ENCODE results near the gene ROPN1B.
"Not testable (repeated sequence)": the region's sequence is repeated elsewhere in the genome, so short reads cannot be mapped to it uniquely, and the experiment has no call there.

Gene ROPN1B

GRCh38 chr3:125968701-125969592 lies at the start of gene ROPN1B:
ROPN1B (plus strand) TSS chr3:125969178; CDS start chr3:125972055, 2,877 bp downstream.
- not testable (repeated sequence) for H3K9me3 ChIP-seq (ENCODE audit: control insufficient read depth, insufficient read depth, low read length); H3K9ac ChIP-seq (ENCODE audit: low read depth, low read length); H3K36me3 ChIP-seq (ENCODE audit: control insufficient read depth, insufficient read depth, low read length); H3K4me1 ChIP-seq (ENCODE audit: control insufficient read depth, insufficient read depth, low read length); H3K4me3 ChIP-seq (ENCODE audit: low read depth, low read length)
- H3K27me3 ChIP-seq (ENCODE audit: control insufficient read depth, insufficient read depth, low read length) = peaks cover 54% of the 10 kb centered on the region

DNA sequence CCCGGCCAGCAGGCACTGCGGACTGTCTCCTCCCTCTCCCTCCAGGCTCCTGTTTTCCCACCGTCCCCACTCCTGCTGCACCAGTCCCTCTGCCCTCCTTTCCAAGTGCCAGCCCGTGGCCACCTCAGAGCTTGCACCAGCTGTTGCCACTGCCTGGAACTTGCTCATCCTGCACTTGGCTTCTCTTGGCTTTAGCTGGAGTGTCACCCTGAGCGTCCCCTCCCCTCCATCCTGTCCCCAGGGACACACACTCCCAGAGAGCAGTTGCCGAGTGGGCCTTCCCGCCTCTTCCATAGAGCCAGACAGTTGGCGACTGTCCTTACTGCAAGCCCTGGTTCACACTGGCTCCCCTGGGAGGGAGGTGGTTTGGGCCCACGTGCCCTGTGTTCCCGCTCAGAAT lies 48.8 kb upstream of the ROPN1B start:
- H3K4me1 ChIP-seq (ENCODE audit: control insufficient read depth, insufficient read depth, low read length); H3K4me3 ChIP-seq (ENCODE audit: low read depth, low read length); H3K9ac ChIP-seq (ENCODE audit: low read depth, low read length); H3K9me3 ChIP-seq (ENCODE audit: control insufficient read depth, insufficient read depth, low read length); H3K27me3 ChIP-seq (ENCODE audit: control insufficient read depth, insufficient read depth, low read length); H3K36me3 ChIP-seq (ENCODE audit: control insufficient read depth, insufficient read depth, low read length): not testable (repeated sequence)

DNA sequence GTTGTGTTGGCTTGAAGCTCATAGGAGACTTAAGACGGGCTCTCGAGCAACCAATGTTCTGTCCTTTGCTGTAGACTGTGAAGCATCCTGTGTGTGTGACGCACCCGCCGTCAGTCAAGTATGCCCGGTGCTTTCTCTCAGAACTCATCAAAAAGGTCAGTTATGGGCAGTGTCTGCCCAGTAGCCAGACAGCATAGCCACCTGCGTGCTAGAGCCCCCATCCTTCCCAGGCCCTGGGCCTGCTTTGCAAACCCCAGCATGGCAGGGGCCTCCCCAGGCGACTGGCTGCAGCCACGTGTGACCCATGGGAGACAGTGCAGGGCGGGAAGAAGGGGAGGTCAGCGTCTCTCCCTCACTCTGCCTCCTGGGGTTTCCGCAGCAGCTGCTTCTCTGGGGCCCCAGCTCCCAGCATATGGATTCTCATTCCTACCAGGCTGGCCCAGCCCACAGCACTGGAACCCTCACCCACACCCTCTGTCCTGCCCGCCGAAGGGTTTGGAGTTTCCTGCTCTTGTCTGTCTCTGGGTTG lies 48.2 kb upstream of the ROPN1B start:
- H3K36me3 ChIP-seq (ENCODE audit: control insufficient read depth, insufficient read depth, low read length); H3K4me1 ChIP-seq (ENCODE audit: control insufficient read depth, insufficient read depth, low read length); H3K9ac ChIP-seq (ENCODE audit: low read depth, low read length); H3K9me3 ChIP-seq (ENCODE audit: control insufficient read depth, insufficient read depth, low read length); H3K4me3 ChIP-seq (ENCODE audit: low read depth, low read length); H3K27me3 ChIP-seq (ENCODE audit: control insufficient read depth, insufficient read depth, low read length): not testable (repeated sequence)

DNA sequence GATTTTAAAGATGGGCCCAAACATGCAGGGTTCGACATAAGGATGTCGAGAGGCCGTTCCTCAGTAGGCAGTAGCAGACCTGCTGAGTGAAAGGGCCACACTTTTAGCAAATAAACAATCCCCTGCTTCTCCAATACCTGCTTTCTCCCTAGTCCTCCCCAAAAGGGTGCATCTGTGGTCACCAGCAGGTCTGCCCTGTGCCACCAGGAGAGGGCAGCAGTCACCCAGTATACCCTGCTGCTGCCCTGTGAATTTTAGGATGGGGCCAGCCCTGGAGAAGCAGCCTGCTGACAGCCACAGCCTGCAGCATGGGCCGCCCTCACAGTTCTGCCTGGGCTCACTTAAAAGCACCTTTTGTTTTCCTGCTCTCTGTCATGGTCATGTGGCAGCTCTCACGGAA lies 47.3 kb upstream of the ROPN1B start:
- H3K36me3 ChIP-seq (ENCODE audit: control insufficient read depth, insufficient read depth, low read length); H3K9ac ChIP-seq (ENCODE audit: low read depth, low read length); H3K4me3 ChIP-seq (ENCODE audit: low read depth, low read length); H3K9me3 ChIP-seq (ENCODE audit: control insufficient read depth, insufficient read depth, low read length); H3K27me3 ChIP-seq (ENCODE audit: control insufficient read depth, insufficient read depth, low read length); H3K4me1 ChIP-seq (ENCODE audit: control insufficient read depth, insufficient read depth, low read length): not testable (repeated sequence)

DNA sequence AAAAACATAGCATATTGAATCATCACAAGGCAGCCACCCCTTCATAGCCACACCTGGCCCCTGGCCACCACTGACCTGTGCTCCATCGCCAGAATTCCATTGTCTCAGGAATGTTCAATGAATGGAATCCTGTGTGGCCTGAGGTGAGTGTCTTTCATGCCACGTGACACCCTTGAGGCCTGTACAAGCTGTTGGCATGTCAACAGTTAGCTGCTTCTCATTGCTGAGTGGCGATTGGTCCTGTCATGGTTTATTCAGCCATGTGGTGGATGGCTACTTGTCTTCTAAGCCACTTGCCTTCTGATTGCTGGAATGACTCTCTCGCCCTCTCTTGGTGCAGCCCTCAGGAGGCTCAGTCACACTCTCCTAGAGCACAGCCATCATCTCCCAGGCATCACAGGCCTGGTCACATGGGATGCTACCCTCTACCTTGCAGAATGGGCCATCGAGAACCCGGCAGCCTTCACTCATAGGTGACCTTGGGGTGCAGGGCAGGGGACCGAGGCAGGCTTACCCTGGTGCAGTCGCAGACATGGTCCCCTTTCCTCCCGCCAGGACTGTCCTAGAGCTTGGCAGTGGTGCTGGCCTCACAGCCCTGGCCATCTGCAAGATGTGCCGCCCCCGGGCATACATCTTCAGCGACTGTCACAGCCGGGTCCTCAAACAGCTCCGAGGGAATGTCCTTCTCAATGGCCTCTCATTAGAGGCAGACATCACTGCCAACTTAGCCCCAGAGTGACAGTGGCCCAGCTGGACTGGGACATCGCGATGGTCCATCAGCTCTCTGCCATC lies 45.5 kb upstream of the ROPN1B start:
- H3K4me1 ChIP-seq (ENCODE audit: control insufficient read depth, insufficient read depth, low read length); H3K36me3 ChIP-seq (ENCODE audit: control insufficient read depth, insufficient read depth, low read length); H3K9ac ChIP-seq (ENCODE audit: low read depth, low read length); H3K4me3 ChIP-seq (ENCODE audit: low read depth, low read length); H3K9me3 ChIP-seq (ENCODE audit: control insufficient read depth, insufficient read depth, low read length); H3K27me3 ChIP-seq (ENCODE audit: control insufficient read depth, insufficient read depth, low read length): not testable (repeated sequence)

GRCh38 chr3:125924276-125924675 lies 44.7 kb upstream of the ROPN1B start:
- not testable (repeated sequence) for H3K36me3 ChIP-seq (ENCODE audit: control insufficient read depth, insufficient read depth, low read length); H3K4me3 ChIP-seq (ENCODE audit: low read depth, low read length); H3K4me1 ChIP-seq (ENCODE audit: control insufficient read depth, insufficient read depth, low read length); H3K9me3 ChIP-seq (ENCODE audit: control insufficient read depth, insufficient read depth, low read length); H3K9ac ChIP-seq (ENCODE audit: low read depth, low read length); H3K27me3 ChIP-seq (ENCODE audit: control insufficient read depth, insufficient read depth, low read length)

- not testable (repeated sequence) for H3K27me3 ChIP-seq (ENCODE audit: control insufficient read depth, insufficient read depth, low read length); H3K4me3 ChIP-seq (ENCODE audit: low read depth, low read length); H3K36me3 ChIP-seq (ENCODE audit: control insufficient read depth, insufficient read depth, low read length); H3K9ac ChIP-seq (ENCODE audit: low read depth, low read length); H3K9me3 ChIP-seq (ENCODE audit: control insufficient read depth, insufficient read depth, low read length); H3K4me1 ChIP-seq (ENCODE audit: control insufficient read depth, insufficient read depth, low read length)
These were observed 43.3 kb upstream of the ROPN1B start for GRCh38 chr3:125925727-125926126.

DNA sequence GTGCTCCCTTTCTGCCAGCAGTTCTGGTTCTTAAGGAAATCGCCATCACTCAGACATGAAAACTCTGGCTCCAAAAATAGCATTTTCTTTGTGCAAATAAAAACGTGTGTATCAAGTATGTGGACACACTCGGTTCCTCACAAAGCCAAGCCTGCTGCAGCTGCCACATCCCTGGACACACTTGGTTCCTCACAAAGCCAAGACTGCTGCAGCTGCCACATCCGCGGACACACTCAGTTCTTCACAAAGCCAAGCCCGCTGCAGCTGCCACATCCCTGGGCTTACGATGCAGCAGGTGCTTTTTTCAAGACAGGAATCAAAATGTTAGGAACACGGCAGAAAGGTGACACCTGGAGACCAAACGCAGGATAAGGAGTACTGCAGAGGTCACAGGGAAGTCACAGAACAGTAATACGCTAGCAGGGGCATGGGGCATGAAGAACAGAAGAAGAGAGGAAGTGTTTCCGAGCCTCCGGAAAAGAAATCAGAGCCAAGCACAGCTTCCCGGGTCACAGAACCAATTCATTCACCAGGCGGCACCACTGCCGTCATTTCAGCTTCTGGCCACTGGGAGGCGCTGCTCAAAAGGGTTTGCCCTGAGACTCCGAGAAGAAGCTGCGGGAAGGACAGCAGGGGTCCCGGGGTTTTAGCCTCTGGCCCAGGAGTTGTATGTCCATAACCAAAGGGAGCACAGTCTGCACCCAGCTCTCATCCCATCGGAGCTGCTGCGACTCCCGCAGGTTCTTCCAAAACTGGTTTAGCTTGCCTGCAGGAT lies 40.0 kb upstream of the ROPN1B start:
- H3K27me3 ChIP-seq (ENCODE audit: control insufficient read depth, insufficient read depth, low read length); H3K4me1 ChIP-seq (ENCODE audit: control insufficient read depth, insufficient read depth, low read length); H3K9me3 ChIP-seq (ENCODE audit: control insufficient read depth, insufficient read depth, low read length); H3K4me3 ChIP-seq (ENCODE audit: low read depth, low read length); H3K36me3 ChIP-seq (ENCODE audit: control insufficient read depth, insufficient read depth, low read length); H3K9ac ChIP-seq (ENCODE audit: low read depth, low read length): not testable (repeated sequence)

- H3K4me1 ChIP-seq (ENCODE audit: control insufficient read depth, insufficient read depth, low read length); H3K9me3 ChIP-seq (ENCODE audit: control insufficient read depth, insufficient read depth, low read length); H3K27me3 ChIP-seq (ENCODE audit: control insufficient read depth, insufficient read depth, low read length); H3K9ac ChIP-seq (ENCODE audit: low read depth, low read length); H3K36me3 ChIP-seq (ENCODE audit: control insufficient read depth, insufficient read depth, low read length); H3K4me3 ChIP-seq (ENCODE audit: low read depth, low read length): not testable (repeated sequence)
These were observed 39.2 kb upstream of the ROPN1B start for GRCh38 chr3:125929765-125930164.

DNA sequence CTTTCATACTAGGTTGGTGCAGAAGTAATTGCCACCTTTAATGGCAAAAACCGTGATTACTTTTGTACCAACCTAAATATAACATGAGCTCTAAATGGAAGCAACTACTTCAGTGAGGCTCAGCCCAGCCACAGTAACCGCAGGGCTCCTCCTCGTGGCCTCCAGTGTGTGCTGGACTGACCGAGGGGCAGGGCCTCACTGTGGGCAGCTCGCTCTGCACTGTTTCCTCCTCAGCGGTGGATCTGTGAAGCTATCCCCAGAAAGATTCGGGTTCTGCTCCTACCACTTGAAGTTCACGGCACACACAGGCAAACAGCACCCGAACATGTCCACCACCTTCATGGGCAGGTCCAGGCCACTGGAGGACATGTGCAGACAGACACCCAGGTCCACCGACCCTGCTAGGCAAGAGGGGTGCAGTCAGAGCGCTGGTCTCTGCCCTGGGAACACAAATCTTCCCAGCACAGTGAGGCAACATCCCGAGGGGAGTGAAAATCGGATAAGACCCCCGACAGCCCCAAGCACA lies 37.6 kb upstream of the ROPN1B start:
- H3K9ac ChIP-seq (ENCODE audit: low read depth, low read length); H3K4me3 ChIP-seq (ENCODE audit: low read depth, low read length); H3K27me3 ChIP-seq (ENCODE audit: control insufficient read depth, insufficient read depth, low read length); H3K36me3 ChIP-seq (ENCODE audit: control insufficient read depth, insufficient read depth, low read length); H3K4me1 ChIP-seq (ENCODE audit: control insufficient read depth, insufficient read depth, low read length); H3K9me3 ChIP-seq (ENCODE audit: control insufficient read depth, insufficient read depth, low read length): not testable (repeated sequence)

DNA sequence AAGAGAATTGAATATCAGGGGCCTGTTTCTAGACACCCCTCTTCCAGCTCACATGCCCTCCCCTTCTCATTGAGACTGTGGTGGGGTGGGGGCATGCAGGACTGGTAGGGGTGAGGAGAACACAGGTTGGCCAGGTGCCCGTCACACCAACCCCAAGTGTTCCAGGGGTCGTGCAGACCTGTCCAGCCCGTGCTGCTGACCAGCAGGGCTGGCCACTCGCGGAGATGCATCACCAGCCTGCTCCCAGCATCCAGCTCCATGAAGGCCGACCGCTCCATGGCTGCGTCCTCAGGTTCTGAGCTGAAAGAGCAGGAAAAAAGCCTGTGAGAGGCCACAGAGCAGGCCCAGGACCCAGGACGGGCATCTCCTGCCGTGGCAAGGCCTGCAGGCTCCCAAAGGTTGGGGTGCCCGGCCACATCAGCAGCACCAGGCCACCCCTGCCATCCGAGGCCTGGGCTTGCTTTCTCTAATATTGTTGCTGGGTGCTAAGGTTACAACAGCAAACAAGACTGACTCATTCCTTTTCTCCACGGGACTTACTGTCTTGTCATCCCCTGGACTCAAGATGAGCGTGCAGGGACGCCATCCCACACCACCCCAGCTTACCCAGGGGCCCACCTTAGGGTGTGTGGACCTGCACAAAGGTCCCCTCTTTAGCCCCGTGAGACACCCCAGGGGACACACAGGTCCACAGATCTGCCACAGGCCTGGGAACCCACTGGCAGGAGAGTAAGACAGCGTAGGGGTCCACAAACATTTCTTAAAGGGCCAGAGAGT lies 35.4 kb upstream of the ROPN1B start:
- H3K36me3 ChIP-seq (ENCODE audit: control insufficient read depth, insufficient read depth, low read length); H3K4me3 ChIP-seq (ENCODE audit: low read depth, low read length); H3K4me1 ChIP-seq (ENCODE audit: control insufficient read depth, insufficient read depth, low read length): not testable (repeated sequence)

More for the DNA sequence above, 35.4 kb upstream of the ROPN1B start:
- H3K9ac ChIP-seq (ENCODE audit: low read depth, low read length); H3K9me3 ChIP-seq (ENCODE audit: control insufficient read depth, insufficient read depth, low read length); H3K27me3 ChIP-seq (ENCODE audit: control insufficient read depth, insufficient read depth, low read length): not testable (repeated sequence)

All from iPS-15b (cell line).